ENCODE data around the gene SPDEF.

Gene SPDEF

GRCh38 chr6:34583461-34583860 is 27.3 kb upstream of the SPDEF start:
- no peak for DNase-seq

GRCh38 chr6:34581561-34581920 is 25.4 kb upstream of the SPDEF start:
- DNase-seq = no peak

- DNase-seq = no peak
These were observed 24.8 kb upstream of the SPDEF start for GRCh38 chr6:34580707-34581560.

- DNase-seq = no peak
These were observed 22.5 kb upstream of the SPDEF start for GRCh38 chr6:34578445-34579262.

GRCh38 chr6:34576286-34576955 is 20.3 kb upstream of the SPDEF start:
- DNase-seq = no peak

GRCh38 chr6:34575326-34575725 is 19.2 kb upstream of the SPDEF start:
- no peak for DNase-seq

- DNase-seq = no peak
These were observed 18.6 kb upstream of the SPDEF start for GRCh38 chr6:34574647-34575293.

- DNase-seq = no peak
These were observed 17.5 kb upstream of the SPDEF start for GRCh38 chr6:34573567-34574183.

- DNase-seq = no peak
These were observed 16.5 kb upstream of the SPDEF start for GRCh38 chr6:34572585-34572984.

GRCh38 chr6:34572021-34572420 is 15.9 kb upstream of the SPDEF start:
- no peak for DNase-seq

- no peak for DNase-seq
These were observed 15.3 kb upstream of the SPDEF start for GRCh38 chr6:34571388-34571787.

- no peak for DNase-seq
These were observed 14.1 kb upstream of the SPDEF start for GRCh38 chr6:34570066-34570833.

GRCh38 chr6:34569361-34569973 is 13.3 kb upstream of the SPDEF start:
- DNase-seq = no peak

- no peak for DNase-seq
These were observed 12.4 kb upstream of the SPDEF start for GRCh38 chr6:34568341-34569201.

GRCh38 chr6:34566830-34567546 is 10.9 kb upstream of the SPDEF start:
- DNase-seq = no peak

GRCh38 chr6:34565722-34566137 is 9.6 kb upstream of the SPDEF start:
- no peak for DNase-seq

GRCh38 chr6:34564181-34564580 is 8.1 kb upstream of the SPDEF start:
- no peak for DNase-seq

- no peak for DNase-seq
These were observed 7.4 kb upstream of the SPDEF start for GRCh38 chr6:34563513-34563870.

- no peak for DNase-seq
These were observed 6.9 kb upstream of the SPDEF start for GRCh38 chr6:34562861-34563512.

All from HCEC 1CT (cell line).